ENCODE results near the gene CDC42. TPM values are rescaled to one million over a fixed set of nuclear protein-coding genes. Genes with fewer than 3 reads are reported as not detected.
A peak's percentile ranks its signal among the peaks of the same experiment; 100 is the strongest.
"Not testable (repeated sequence)": the region's sequence is repeated elsewhere in the genome, so short reads cannot be mapped to it uniquely, and the experiment has no call there.

Gene CDC42
- total RNA-seq, 2 experiments from 2014 or later, result 254 to 340 TPM

GRCh38 chr1:22024485-22025367 is 27.8 kb upstream of the CDC42 start:
- Mint-ChIP-seq H3K27ac (peak overlapping the region; percentile 96), H3K9me3 (ENCODE audit: low read depth) (no peaks in the 10 kb centered on the region), H3K4me3 (peak overlapping the region; percentile 90), H3K4me1 (peaks cover 44% of the 10 kb centered on the region), H3K36me3 (peaks cover 8% of the 10 kb centered on the region), H3K27me3 (no peaks in the 10 kb centered on the region)
- CTCF ChIA-PET, result interaction anchor here (0.7 to 5.8 kb wide), 20 partner anchors 10 to 365 kb away, joined by 3 to 96 read pairs (median 4); partner anchors contain the start of genes CDC42 and USP48
- ATAC-seq (peak; percentile 74), DNase-seq (peak; percentile 91)

GRCh38 chr1:22025368-22026155 is 26.9 kb upstream of the CDC42 start:
- Mint-ChIP-seq H3K4me1 (peaks cover 48% of the 10 kb centered on the region), H3K27ac (peak overlapping the region; percentile 96), H3K9me3 (ENCODE audit: low read depth) (no peaks in the 10 kb centered on the region), H3K36me3 (peaks cover 8% of the 10 kb centered on the region), H3K27me3 (no peaks in the 10 kb centered on the region), H3K4me3 (peak overlapping the region; percentile 90)
- DNase-seq, result peak; percentile 93
- ATAC-seq, result peak; percentile 67
- CTCF ChIA-PET, result interaction anchor here (0.7 to 5.8 kb wide), 10 partner anchors 13 to 242 kb away, joined by 3 to 96 read pairs (median 6); partner anchors contain the start of genes CDC42 and USP48

- DNase-seq (no peak), ATAC-seq (no peak)
- no peaks in the 10 kb centered on the region for H3K9me3 Mint-ChIP-seq (ENCODE audit: low read depth)
- H3K4me3 Mint-ChIP-seq, result peak overlapping the region; percentile 90
- H3K27me3 Mint-ChIP-seq, result no peaks in the 10 kb centered on the region
- H3K27ac Mint-ChIP-seq, result peak overlapping the region; percentile 96
- peaks cover 50% of the 10 kb centered on the region for H3K4me1 Mint-ChIP-seq
- peaks cover 8% of the 10 kb centered on the region for H3K36me3 Mint-ChIP-seq
- CTCF ChIA-PET, result interaction anchor here (2.4 to 5.0 kb wide), 2 partner anchors 12 to 26 kb away, joined by 7 to 31 read pairs; partner anchors contain the start of gene CDC42
Measured at GRCh38 chr1:22026924-22027289, 25.6 kb upstream of the CDC42 start.

GRCh38 chr1:22030057-22030456 is 22.5 kb upstream of the CDC42 start:
- CTCF ChIA-PET, result interaction anchor here (0.7 to 5.0 kb wide), 3 partner anchors 9 to 714 kb away, joined by 3 to 31 read pairs (median 6); partner anchors contain the start of gene CDC42
- ATAC-seq (no peak), DNase-seq (no peak)
- Mint-ChIP-seq H3K4me1 (peaks cover 32% of the 10 kb centered on the region), H3K27ac (no peak overlapping the region), H3K27me3 (no peaks in the 10 kb centered on the region), H3K36me3 (peaks cover 8% of the 10 kb centered on the region), H3K9me3 (ENCODE audit: low read depth) (no peaks in the 10 kb centered on the region), H3K4me3 (no peak overlapping the region)

- Mint-ChIP-seq H3K27me3 (no peaks in the 10 kb centered on the region), H3K27ac (no peak overlapping the region), H3K4me3 (no peak overlapping the region), H3K9me3 (ENCODE audit: low read depth) (no peaks in the 10 kb centered on the region), H3K4me1 (peaks cover 32% of the 10 kb centered on the region), H3K36me3 (peaks cover 8% of the 10 kb centered on the region)
- CTCF ChIA-PET, result interaction anchor here (0.7 to 5.0 kb wide), 3 partner anchors 8 to 714 kb away, joined by 3 to 31 read pairs (median 6); partner anchors contain the start of gene CDC42
- ATAC-seq, result no peak
- no peak for DNase-seq
Measured at GRCh38 chr1:22030473-22030872, 22.0 kb upstream of the CDC42 start.

GRCh38 chr1:22031214-22031962 is 21.1 kb upstream of the CDC42 start:
- Mint-ChIP-seq H3K4me1 (peaks cover 26% of the 10 kb centered on the region), H3K27ac (no peak overlapping the region), H3K9me3 (ENCODE audit: low read depth) (no peaks in the 10 kb centered on the region), H3K4me3 (no peak overlapping the region), H3K27me3 (no peaks in the 10 kb centered on the region), H3K36me3 (peaks cover 5% of the 10 kb centered on the region)
- DNase-seq (no peak), ATAC-seq (peak; percentile 23)
- CTCF ChIA-PET, result interaction anchor here (0.7 to 5.0 kb wide), 4 partner anchors 7 to 23 kb away, joined by 3 to 31 read pairs (median 4); partner anchors contain the start of gene CDC42

GRCh38 chr1:22034834-22035233 is 17.7 kb upstream of the CDC42 start:
- ATAC-seq; H3K27me3 Mint-ChIP-seq; H3K36me3 Mint-ChIP-seq; CTCF ChIA-PET; H3K27ac Mint-ChIP-seq; H3K4me3 Mint-ChIP-seq; H3K9me3 Mint-ChIP-seq (ENCODE audit: low read depth); DNase-seq: not testable (repeated sequence)
- peaks cover 29% of the 10 kb centered on the region for H3K4me1 Mint-ChIP-seq

- ATAC-seq (no peak), DNase-seq (no peak)
- Mint-ChIP-seq H3K36me3 (no peaks in the 10 kb centered on the region), H3K4me3 (no peak overlapping the region), H3K27ac (peak overlapping the region; percentile 73), H3K9me3 (ENCODE audit: low read depth) (no peaks in the 10 kb centered on the region), H3K27me3 (no peaks in the 10 kb centered on the region), H3K4me1 (peaks cover 34% of the 10 kb centered on the region)
- CTCF ChIA-PET, result interaction anchor here (1.4 to 5.0 kb wide), 3 partner anchors 8 to 14 kb away, joined by 3 to 56 read pairs (median 31); no protein-coding TSS in a partner anchor
Measured at GRCh38 chr1:22037520-22037919, 15.0 kb upstream of the CDC42 start.

- ATAC-seq (no peak), DNase-seq (no peak)
- no peak overlapping the region for H3K4me3 Mint-ChIP-seq
- peak overlapping the region; percentile 73 for H3K27ac Mint-ChIP-seq
- CTCF ChIA-PET, result interaction anchor here (1.4 to 5.0 kb wide), 4 partner anchors 9 to 17 kb away, joined by 3 to 56 read pairs (median 18); no protein-coding TSS in a partner anchor
- H3K27me3 Mint-ChIP-seq, result no peaks in the 10 kb centered on the region
- H3K9me3 Mint-ChIP-seq (ENCODE audit: low read depth), result no peaks in the 10 kb centered on the region
- H3K36me3 Mint-ChIP-seq, result no peaks in the 10 kb centered on the region
- peaks cover 39% of the 10 kb centered on the region for H3K4me1 Mint-ChIP-seq
Measured at GRCh38 chr1:22038036-22038435, 14.5 kb upstream of the CDC42 start.

- peak overlapping the region; percentile 77 for H3K4me3 Mint-ChIP-seq
- peaks cover 41% of the 10 kb centered on the region for H3K4me1 Mint-ChIP-seq
- peak; percentile 98 for ATAC-seq
- peak; percentile 98 for DNase-seq
- CTCF ChIA-PET, result interaction anchor here (0.6 to 5.0 kb wide), 10 partner anchors 10 to 1406 kb away, joined by 3 to 56 read pairs (median 4); partner anchors contain the start of gene CDC42
- H3K27me3 Mint-ChIP-seq, result no peaks in the 10 kb centered on the region
- no peaks in the 10 kb centered on the region for H3K36me3 Mint-ChIP-seq
- peak overlapping the region; percentile 92 for H3K27ac Mint-ChIP-seq
- H3K9me3 Mint-ChIP-seq (ENCODE audit: low read depth), result no peaks in the 10 kb centered on the region
Measured at GRCh38 chr1:22039594-22040285, 12.8 kb upstream of the CDC42 start.

GRCh38 chr1:22040286-22040623 is 12.3 kb upstream of the CDC42 start:
- H3K4me3 Mint-ChIP-seq, result peak overlapping the region; percentile 77
- H3K27me3 Mint-ChIP-seq, result no peaks in the 10 kb centered on the region
- ATAC-seq (no peak), DNase-seq (no peak)
- peak overlapping the region; percentile 92 for H3K27ac Mint-ChIP-seq
- H3K4me1 Mint-ChIP-seq, result peaks cover 42% of the 10 kb centered on the region
- H3K36me3 Mint-ChIP-seq, result peaks cover under 1% of the 10 kb centered on the region
- H3K9me3 Mint-ChIP-seq (ENCODE audit: low read depth), result peaks cover under 1% of the 10 kb centered on the region
- CTCF ChIA-PET, result interaction anchor here (0.6 to 5.0 kb wide), 10 partner anchors 11 to 1406 kb away, joined by 3 to 56 read pairs (median 4); partner anchors contain the start of gene CDC42

GRCh38 chr1:22041505-22041904 is 11.0 kb upstream of the CDC42 start:
- CTCF ChIA-PET, result interaction anchor here (1.2 to 1.3 kb wide), 2 partner anchors 9 to 10 kb away, joined by 3 to 5 read pairs; no protein-coding TSS in a partner anchor
- ATAC-seq, result no peak
- no peak for DNase-seq
- Mint-ChIP-seq H3K4me1 (peaks cover 45% of the 10 kb centered on the region), H3K4me3 (no peak overlapping the region), H3K27me3 (no peaks in the 10 kb centered on the region), H3K36me3 (peaks cover 4% of the 10 kb centered on the region), H3K9me3 (ENCODE audit: low read depth) (peaks cover 4% of the 10 kb centered on the region), H3K27ac (peak overlapping the region; percentile 61)

Data from activated CD8-positive, alpha-beta memory T cell treated with anti-CD3 and anti-CD28 coated beads, Interleukin-2, amount 10 ng/mL, durations not matched to agents 7 days and 5 days (primary cell).